HCT116 (cell line): ENCODE results near the gene CYP24A1. TPM values are rescaled to one million over a fixed set of nuclear protein-coding genes. Genes with fewer than 3 reads are reported as not detected.

Source experiments
- ATAC-seq: fragments of 200-7000 bp; cut with Tn5 transposase; 2 replicates; pipeline ENCODE4 v1.9.1; 2020; ENCODE audit warnings: mild to moderate bottlenecking, moderate library complexity
- BruUV-seq: library from RNA; stranded (reverse); fragments of 400-500 nt; replicated peaks from 2 replicates; lab custom pipeline; 2021; lab: Mats Ljungman, UMichigan
- CTCF ChIA-PET: fragments of 300-600 bp; sonication (Branson Sonifier 250); formaldehyde crosslinking; loops from one replicate; lab custom pipeline; 2021; ENCODE audit warnings: antibody characterized with exemption; lab: Charles Lee
- POLR2A ChIA-PET: fragments of 300-600, 350-600 bp; sonication (Branson Sonifier 250); formaldehyde crosslinking; loops from one replicate; lab custom pipeline; 2021; ENCODE audit warnings: antibody characterized with exemption; lab: Charles Lee
- RAD21 ChIA-PET, 2 experiments: fragments of 300-600 bp; sonication (Branson Sonifier 250); formaldehyde crosslinking; loops; one replicate each; lab custom pipeline; 2023; ENCODE audit warnings: low total read pairs in 2 of 2; ENCODE audit not compliant: uncharacterized antibody in 2 of 2, unreplicated experiment in 2 of 2, low non-redundant PET in 1 of 2; lab: Charles Lee
- DNase-seq: peaks from one replicate; pipeline ENCODE4 v3.0.0-alpha.2; 2010; ENCODE audit warnings: low read depth, low spot score
- H2AFZ ChIP-seq: fragments of 200-600 bp; shearing (Covaris generic), sonication (generic); 2 replicates; pipeline ENCODE4 v1.6.1; 2017; ENCODE audit warnings: low read depth, mixed run types, mixed read lengths, antibody characterized with exemption, low read length; ENCODE audit not compliant: poor library complexity, severe bottlenecking
- H3K27ac ChIP-seq: 2 replicates; pipeline ENCODE4 v1.5.1; 2012; ENCODE audit warnings: low read depth, low read length
- H3K27me3 ChIP-seq: fragments of 200-600 bp; sonication (generic); 2 replicates; pipeline ENCODE4 v1.6.1; 2016; ENCODE audit warnings: mixed run types, low read length, mixed read lengths; ENCODE audit not compliant: insufficient read depth
- H3K36me3 ChIP-seq, 2 experiments: fragments of 200-500 bp in 1 of 2; fragments of 200-600 bp in 1 of 2; sonication (Bioruptor generic) in 1 of 2; sonication (generic) in 1 of 2; 2 replicates each; pipeline versions ENCODE4 v1.5.1 to v1.6.1; 2014 to 2016; ENCODE audit warnings: low read length in 2 of 2, inconsistent platforms in 1 of 2, mixed read lengths in 1 of 2, mixed run types in 1 of 2; ENCODE audit not compliant: insufficient read depth in 2 of 2, control insufficient read depth in 1 of 2
- H3K4me1 ChIP-seq, 2 experiments: fragments of 200-600 bp in 1 of 2; sonication (generic) in 1 of 2; 2 replicates each; pipeline versions ENCODE4 v1.5.1 to v1.6.1; 2012 to 2017; ENCODE audit warnings: low read length in 2 of 2, inconsistent platforms in 1 of 2, mild to moderate bottlenecking in 1 of 2, mixed read lengths in 1 of 2, mixed run types in 1 of 2, moderate library complexity in 1 of 2; ENCODE audit not compliant: insufficient read depth in 2 of 2, control insufficient read depth in 1 of 2
- H3K4me2 ChIP-seq: fragments of 200-600 bp; sonication (generic); 2 replicates; pipeline ENCODE4 v1.6.1; 2017; ENCODE audit warnings: mixed run types, low read length, mixed read lengths
- H3K4me3 ChIP-seq, 2 experiments: fragments of 200-600 bp in 1 of 2; sonication (generic) in 1 of 2; replicated peaks in 1 of 2; 2 replicates each; pipeline ENCODE4 v1.5.1; 2011 to 2016; ENCODE audit warnings: low read length in 2 of 2, control low read depth in 1 of 2, low read depth in 1 of 2, mild to moderate bottlenecking in 1 of 2, mixed read lengths in 1 of 2, mixed run types in 1 of 2
- H3K79me2 ChIP-seq: fragments of 200-600 bp; sonication (generic); 2 replicates; pipeline ENCODE4 v1.6.1; 2017; ENCODE audit warnings: mild to moderate bottlenecking, mixed run types, low read length, moderate library complexity, mixed read lengths; ENCODE audit not compliant: insufficient read depth
- H3K9ac ChIP-seq: fragments of 200-600 bp; sonication (generic); 2 replicates; pipeline ENCODE4 v1.6.1; 2016; ENCODE audit warnings: low read length, mixed read lengths
- H3K9me2 ChIP-seq: fragments of 200-600 bp; sonication (generic), shearing (Covaris generic); 2 replicates; pipeline ENCODE4 v1.6.1; 2017; ENCODE audit warnings: mixed run types, mild to moderate bottlenecking, moderate library complexity; ENCODE audit not compliant: insufficient read depth
- H3K9me3 ChIP-seq, 2 experiments: fragments of 200-500 bp in 1 of 2; fragments of 200-600 bp in 1 of 2; sonication (Bioruptor generic) in 1 of 2; sonication (generic) in 1 of 2; 2 replicates each; pipeline ENCODE4 v1.6.1; 2014 to 2017; ENCODE audit warnings: low read length in 2 of 2, mixed read lengths in 2 of 2, inconsistent platforms in 1 of 2, low read depth in 1 of 2, mild to moderate bottlenecking in 1 of 2, mixed run types in 1 of 2, moderate library complexity in 1 of 2; ENCODE audit not compliant: control insufficient read depth in 1 of 2, insufficient read depth in 1 of 2
- H4K20me1 ChIP-seq: fragments of 200-600 bp; sonication (generic), shearing (Covaris generic); 2 replicates; pipeline ENCODE4 v1.6.1; 2017; ENCODE audit warnings: mixed run types, mild to moderate bottlenecking, moderate library complexity; ENCODE audit not compliant: insufficient read depth
- CBX3 ChIP-seq: IDR thresholded peaks from 2 replicates; pipeline ENCODE4 v1.6.1; 2012; ENCODE audit warnings: low read depth
- CEBPB ChIP-seq: IDR thresholded peaks from 2 replicates; pipeline ENCODE4 v1.6.1; 2012; ENCODE audit warnings: low read depth
- ELF1 ChIP-seq: IDR thresholded peaks from 2 replicates; pipeline ENCODE4 v1.6.1; 2012; ENCODE audit warnings: low read depth, borderline replicate concordance
- EZH2 ChIP-seq: fragments of 200-600 bp; sonication (generic); IDR thresholded peaks from 2 replicates; pipeline ENCODE4 v1.6.1; 2017; ENCODE audit warnings: antibody characterized with exemption, mixed run types
- EZH2phosphoT487 ChIP-seq: fragments of 200-600 bp; IDR thresholded peaks from 2 replicates; pipeline ENCODE4 v1.6.1; 2018; ENCODE audit warnings: antibody characterized with exemption, borderline replicate concordance
- FOSL1 ChIP-seq: IDR thresholded peaks from 2 replicates; pipeline ENCODE4 v1.6.1; 2012; ENCODE audit warnings: low read depth
- JUND ChIP-seq: IDR thresholded peaks from 2 replicates; pipeline ENCODE4 v1.6.1; 2012
- RAD21 ChIP-seq: IDR thresholded peaks from 2 replicates; pipeline ENCODE4 v1.6.1; 2012; ENCODE audit warnings: low read depth, mild to moderate bottlenecking
- SIN3A ChIP-seq: IDR thresholded peaks from 2 replicates; pipeline ENCODE4 v1.6.1; 2012; ENCODE audit warnings: low read depth
- SP1 ChIP-seq: IDR thresholded peaks from 2 replicates; pipeline ENCODE4 v1.6.1; 2012; ENCODE audit warnings: low read depth
- TCF7L2 ChIP-seq: IDR thresholded peaks from 2 replicates; pipeline ENCODE4 v1.7.0; 2011; ENCODE audit warnings: borderline replicate concordance, inconsistent platforms; ENCODE audit not compliant: insufficient read depth, insufficient read length; ENCODE audit errors: extremely low read depth
- YY1 ChIP-seq: IDR thresholded peaks from 2 replicates; pipeline ENCODE4 v1.6.1; 2011; ENCODE audit warnings: low read length, low read depth, moderate library complexity, mild to moderate bottlenecking; ENCODE audit not compliant: insufficient replicate concordance; ENCODE audit errors: extremely low read depth
- ZFX ChIP-seq: fragments of 450-650 bp; IDR thresholded peaks from 2 replicates; pipeline ENCODE4 v1.6.1; 2017
- ZNF274 ChIP-seq: fragments of 200-500 bp; sonication (Bioruptor generic); IDR thresholded peaks from 2 replicates; pipeline ENCODE4 v1.6.1; 2014; ENCODE audit warnings: mild to moderate bottlenecking, low read depth, low read length, inconsistent platforms
- intact Hi-C: fragments of 100-400 bp; cut with micrococcal nuclease; formaldehyde crosslinking; loops from 2 replicates; pipeline ENCODE4 v1.10.0; 2022
- total RNA-seq: library from RNA; stranded (reverse); gene quantifications from one replicate; pipeline ENCODE4 v1.2.1, GENCODE V29; 2021; ENCODE audit not compliant: unreplicated experiment
- TF ChIP-seq, protein P1 (sequence below): IDR thresholded peaks from 2 replicates; pipeline ENCODE4 v1.6.1; 2012
- TF ChIP-seq, protein P2 (sequence below): IDR thresholded peaks from 2 replicates; pipeline ENCODE4 v1.6.1; 2012; ENCODE audit warnings: low read depth
- TF ChIP-seq, protein P3 (sequence below): IDR thresholded peaks from 2 replicates; pipeline ENCODE4 v1.6.1; 2012

Gene CYP24A1
- total RNA-seq, 1 experiment from 2014 or later = 267 TPM

DNA sequence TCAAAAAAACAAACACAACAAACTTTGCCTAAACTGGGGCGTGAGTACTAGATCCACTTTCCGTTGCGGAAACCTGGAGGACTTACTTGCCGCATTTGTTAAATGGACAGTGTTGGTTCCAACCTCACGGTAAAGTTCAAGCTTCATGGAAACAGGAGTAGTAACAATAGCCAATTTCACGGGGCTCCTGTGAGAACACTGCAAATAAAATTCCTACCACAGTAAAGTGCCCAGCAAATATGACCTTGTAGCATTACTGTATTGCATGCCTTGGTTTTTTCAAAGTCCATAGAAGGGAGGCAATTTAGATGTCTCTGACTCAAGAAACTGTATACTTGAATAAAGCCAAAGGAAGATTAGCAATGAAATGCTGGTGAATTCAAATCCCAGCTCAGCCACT is 3.6 kb upstream of the CYP24A1 start:
- Histone ChIP-seq H3K36me3 (no peaks in the 10 kb centered on the region), H3K4me1 (peaks cover 80 to 93% of the 10 kb centered on the region in 2 experiments), H3K4me2 (peak overlapping the region; percentile 70), H3K9me3 (no peaks in the 10 kb centered on the region), H2AFZ (no peak overlapping the region), H3K27ac (peak overlapping the region; percentile 94), H3K4me3 (no peak overlapping the region), H4K20me1 (no peaks in the 10 kb centered on the region), H3K9ac (peak overlapping the region; percentile 82; the same call in 1 of the 2 replicates), H3K79me2 (peaks cover 31% of the 10 kb centered on the region), H3K9me2 (no peaks in the 10 kb centered on the region), H3K27me3 (no peaks in the 10 kb centered on the region)
- intact Hi-C loops = no loop called here
- DNase-seq (no peak), ATAC-seq (no peak)
- no peak for TF ChIP-seq JUND
- no peak for TF ChIP-seq FOSL1
- TF ChIP-seq, protein P1, sequence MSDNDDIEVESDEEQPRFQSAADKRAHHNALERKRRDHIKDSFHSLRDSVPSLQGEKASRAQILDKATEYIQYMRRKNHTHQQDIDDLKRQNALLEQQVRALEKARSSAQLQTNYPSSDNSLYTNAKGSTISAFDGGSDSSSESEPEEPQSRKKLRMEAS = no peak
- TF ChIP-seq ZNF274 = no peak
- ChIA-PET RAD21 (no interaction called here), CTCF (interaction anchor here (1.2 kb wide), 1 partner anchor 22 kb away, joined by 3 read pairs; no protein-coding TSS in a partner anchor), POLR2A (no interaction called here)
- no TSS peak for BruUV-seq

DNA sequence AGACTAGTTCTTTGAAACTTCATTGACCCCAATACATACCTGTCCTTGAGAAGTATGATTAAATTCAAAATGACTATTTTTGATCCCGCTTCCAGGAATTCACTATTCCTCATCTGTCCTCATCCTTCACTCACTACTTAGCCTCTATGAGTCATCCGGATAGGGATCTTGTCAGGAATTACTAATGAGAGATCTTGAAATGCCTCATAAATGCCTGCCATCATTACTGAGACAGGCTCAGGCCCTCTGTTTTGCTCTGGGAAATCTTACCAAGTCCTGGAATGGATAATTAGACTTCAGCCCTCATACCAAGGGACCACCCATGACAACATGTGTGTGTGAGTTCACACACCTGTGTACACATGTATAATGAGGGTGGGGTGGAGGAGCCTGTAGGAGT is 2.8 kb upstream of the CYP24A1 start:
- Histone ChIP-seq H3K9me2 (no peaks in the 10 kb centered on the region), H2AFZ (no peak overlapping the region), H4K20me1 (no peaks in the 10 kb centered on the region), H3K4me2 (peak overlapping the region; percentile 70), H3K4me3 (peak overlapping the region in 1 of 2 experiments; percentile 27; a peak in 2 of 4 replicates), H3K4me1 (peaks cover 86 to 95% of the 10 kb centered on the region in 2 experiments), H3K9me3 (no peaks in the 10 kb centered on the region), H3K9ac (peak overlapping the region; percentile 82), H3K27me3 (no peaks in the 10 kb centered on the region), H3K27ac (peak overlapping the region; percentile 94), H3K36me3 (no peaks in the 10 kb centered on the region), H3K79me2 (peaks cover 39% of the 10 kb centered on the region)
- RAD21 ChIA-PET = no interaction called here
- no TSS peak for BruUV-seq
- ATAC-seq (peak; percentile 38), DNase-seq (no peak)
- intact Hi-C loops = no loop called here
- POLR2A ChIA-PET = interaction anchor here (1.1 kb wide), 1 partner anchor 75 kb away, joined by 3 read pairs; no protein-coding TSS in a partner anchor
- CTCF ChIA-PET = interaction anchor here (2.6 kb wide), 1 partner anchor 73 kb away, joined by 13 read pairs; no protein-coding TSS in a partner anchor
- TF ChIP-seq CEBPB (peak; percentile 19; the same call in 1 of the 2 replicates), ZNF274 (no peak), SIN3A (no peak), YY1 (no peak), ELF1 (no peak), ZFX (no peak), SP1 (peak; percentile 65), EZH2phosphoT487 (no peak), JUND (peak; percentile 83), CBX3 (0 out of 2 replicates have a peak, but pooled peaks have one; percentile 12), EZH2 (no peak), FOSL1 (peak; percentile 88), RAD21 (no peak), TCF7L2 (peak; percentile 48)
- TF ChIP-seq, protein P1 = 0 out of 2 replicates have a peak, but pooled peaks have one; percentile 17
- TF ChIP-seq, protein P2, sequence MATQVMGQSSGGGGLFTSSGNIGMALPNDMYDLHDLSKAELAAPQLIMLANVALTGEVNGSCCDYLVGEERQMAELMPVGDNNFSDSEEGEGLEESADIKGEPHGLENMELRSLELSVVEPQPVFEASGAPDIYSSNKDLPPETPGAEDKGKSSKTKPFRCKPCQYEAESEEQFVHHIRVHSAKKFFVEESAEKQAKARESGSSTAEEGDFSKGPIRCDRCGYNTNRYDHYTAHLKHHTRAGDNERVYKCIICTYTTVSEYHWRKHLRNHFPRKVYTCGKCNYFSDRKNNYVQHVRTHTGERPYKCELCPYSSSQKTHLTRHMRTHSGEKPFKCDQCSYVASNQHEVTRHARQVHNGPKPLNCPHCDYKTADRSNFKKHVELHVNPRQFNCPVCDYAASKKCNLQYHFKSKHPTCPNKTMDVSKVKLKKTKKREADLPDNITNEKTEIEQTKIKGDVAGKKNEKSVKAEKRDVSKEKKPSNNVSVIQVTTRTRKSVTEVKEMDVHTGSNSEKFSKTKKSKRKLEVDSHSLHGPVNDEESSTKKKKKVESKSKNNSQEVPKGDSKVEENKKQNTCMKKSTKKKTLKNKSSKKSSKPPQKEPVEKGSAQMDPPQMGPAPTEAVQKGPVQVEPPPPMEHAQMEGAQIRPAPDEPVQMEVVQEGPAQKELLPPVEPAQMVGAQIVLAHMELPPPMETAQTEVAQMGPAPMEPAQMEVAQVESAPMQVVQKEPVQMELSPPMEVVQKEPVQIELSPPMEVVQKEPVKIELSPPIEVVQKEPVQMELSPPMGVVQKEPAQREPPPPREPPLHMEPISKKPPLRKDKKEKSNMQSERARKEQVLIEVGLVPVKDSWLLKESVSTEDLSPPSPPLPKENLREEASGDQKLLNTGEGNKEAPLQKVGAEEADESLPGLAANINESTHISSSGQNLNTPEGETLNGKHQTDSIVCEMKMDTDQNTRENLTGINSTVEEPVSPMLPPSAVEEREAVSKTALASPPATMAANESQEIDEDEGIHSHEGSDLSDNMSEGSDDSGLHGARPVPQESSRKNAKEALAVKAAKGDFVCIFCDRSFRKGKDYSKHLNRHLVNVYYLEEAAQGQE = no peak
- TF ChIP-seq, protein P3, sequence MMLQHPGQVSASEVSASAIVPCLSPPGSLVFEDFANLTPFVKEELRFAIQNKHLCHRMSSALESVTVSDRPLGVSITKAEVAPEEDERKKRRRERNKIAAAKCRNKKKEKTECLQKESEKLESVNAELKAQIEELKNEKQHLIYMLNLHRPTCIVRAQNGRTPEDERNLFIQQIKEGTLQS = no peak
